Hematopoietic multipotent progenitor cell treated with erythropoietin and hydrocortisone succinate and interleukin-3 and kit ligand, for 8 days (in vitro differentiated cells): ENCODE data around the gene RNU6-9.
"Not testable (repeated sequence)": the region's sequence is repeated elsewhere in the genome, so short reads cannot be mapped to it uniquely, and the experiment has no call there.

Source experiments
- DNase-seq: peaks from one replicate; pipeline ENCODE4 v3.0.0-alpha.2; 2015

The RNU6-9 gene

DNA sequence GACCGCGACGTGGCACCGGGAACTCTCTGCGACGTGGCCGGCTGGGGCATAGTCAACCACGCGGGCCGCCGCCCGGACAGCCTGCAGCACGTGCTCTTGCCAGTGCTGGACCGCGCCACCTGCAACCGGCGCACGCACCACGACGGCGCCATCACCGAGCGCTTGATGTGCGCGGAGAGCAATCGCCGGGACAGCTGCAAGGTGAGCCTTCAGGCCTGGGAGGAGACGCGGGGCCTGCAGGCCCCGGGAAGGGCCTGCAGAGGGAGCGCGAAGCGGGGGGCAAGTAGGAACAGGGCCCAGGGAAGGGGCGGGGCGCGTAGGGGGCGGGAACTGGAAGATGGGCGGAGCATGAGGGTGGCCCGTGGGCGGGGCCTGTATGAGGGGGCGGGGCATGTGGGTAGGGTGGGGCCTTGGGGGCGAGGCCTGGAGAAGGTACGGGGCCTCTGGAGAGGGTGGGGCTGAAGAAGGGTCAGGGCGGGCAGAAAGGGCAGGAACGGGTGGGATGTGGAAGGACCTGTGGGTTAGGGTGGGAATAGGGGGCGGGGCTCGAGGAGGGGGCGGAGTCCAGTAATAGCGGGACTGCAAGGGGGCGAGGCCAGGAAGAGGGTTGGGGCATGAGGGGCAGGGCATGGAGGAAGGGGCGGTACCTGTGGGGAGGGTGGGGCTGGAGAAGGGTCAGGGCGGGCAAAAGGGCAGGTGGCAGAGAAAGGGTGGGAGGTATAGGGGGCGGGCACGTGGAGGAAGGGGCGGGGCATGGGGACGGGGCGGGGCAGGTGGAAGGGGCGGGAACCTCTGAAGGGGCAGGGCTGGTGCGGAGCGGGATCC lies 31.3 kb upstream of the RNU6-9 start:
- peak; percentile 84 for DNase-seq

DNA sequence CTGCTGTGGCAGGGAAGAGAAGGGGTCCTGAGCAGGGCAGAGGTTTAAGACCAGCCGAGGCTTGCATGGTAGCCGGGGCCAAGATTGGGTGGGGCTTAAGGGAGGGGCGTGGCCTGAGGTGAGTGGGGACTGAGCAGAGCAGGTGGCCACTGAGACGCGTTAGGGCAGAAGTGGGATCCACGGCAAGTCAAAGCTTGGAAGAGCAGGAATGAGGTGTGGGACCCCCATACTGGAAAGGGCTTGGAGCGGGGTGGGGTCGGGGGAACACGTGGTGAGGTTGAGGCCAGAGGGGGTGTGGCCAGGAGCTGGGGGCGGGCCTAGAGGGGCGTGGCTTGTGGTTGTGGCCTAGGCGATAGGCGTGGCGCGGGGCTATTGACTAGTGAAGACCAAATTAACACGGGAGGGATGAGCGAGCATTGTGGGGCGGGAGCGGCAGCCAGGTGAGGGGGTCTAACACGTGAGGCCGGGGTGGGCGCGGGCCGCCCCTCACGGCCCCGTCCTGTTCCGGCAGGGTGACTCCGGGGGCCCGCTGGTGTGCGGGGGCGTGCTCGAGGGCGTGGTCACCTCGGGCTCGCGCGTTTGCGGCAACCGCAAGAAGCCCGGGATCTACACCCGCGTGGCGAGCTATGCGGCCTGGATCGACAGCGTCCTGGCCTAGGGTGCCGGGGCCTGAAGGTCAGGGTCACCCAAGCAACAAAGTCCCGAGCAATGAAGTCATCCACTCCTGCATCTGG lies 30.5 kb upstream of the RNU6-9 start:
- peak; percentile 83 for DNase-seq

- no peak for DNase-seq
These were observed 30.0 kb upstream of the RNU6-9 start for GRCh38 chr19:863315-863620.

- DNase-seq: no peak
These were observed 26.4 kb upstream of the RNU6-9 start for GRCh38 chr19:866769-867300.

DNA sequence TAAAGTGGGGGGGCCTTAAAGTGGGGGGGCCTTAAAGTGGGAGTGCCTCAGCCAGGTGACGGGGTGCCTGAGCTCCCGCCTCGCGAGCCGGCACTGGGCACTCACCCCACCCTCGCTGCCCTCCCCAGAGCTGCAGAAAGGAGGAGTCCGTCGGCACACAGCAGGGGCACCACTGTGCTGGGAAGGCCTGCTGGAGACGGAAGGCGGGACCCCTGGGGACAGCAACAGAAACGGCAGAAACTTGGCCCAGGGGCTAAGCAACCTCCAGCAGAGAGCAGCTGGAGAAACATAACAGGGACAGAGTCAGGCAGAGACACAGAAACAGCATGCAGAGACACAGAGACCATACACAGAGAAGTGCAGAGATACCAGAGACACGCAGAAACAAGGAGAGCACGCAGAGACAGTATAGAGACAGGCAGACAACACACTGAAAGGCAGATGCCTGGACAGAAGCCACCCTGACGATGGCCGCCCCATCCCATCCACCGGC lies 25.9 kb upstream of the RNU6-9 start:
- DNase-seq: no peak

GRCh38 chr19:867855-868457 lies 25.3 kb upstream of the RNU6-9 start:
- DNase-seq: no peak

DNA sequence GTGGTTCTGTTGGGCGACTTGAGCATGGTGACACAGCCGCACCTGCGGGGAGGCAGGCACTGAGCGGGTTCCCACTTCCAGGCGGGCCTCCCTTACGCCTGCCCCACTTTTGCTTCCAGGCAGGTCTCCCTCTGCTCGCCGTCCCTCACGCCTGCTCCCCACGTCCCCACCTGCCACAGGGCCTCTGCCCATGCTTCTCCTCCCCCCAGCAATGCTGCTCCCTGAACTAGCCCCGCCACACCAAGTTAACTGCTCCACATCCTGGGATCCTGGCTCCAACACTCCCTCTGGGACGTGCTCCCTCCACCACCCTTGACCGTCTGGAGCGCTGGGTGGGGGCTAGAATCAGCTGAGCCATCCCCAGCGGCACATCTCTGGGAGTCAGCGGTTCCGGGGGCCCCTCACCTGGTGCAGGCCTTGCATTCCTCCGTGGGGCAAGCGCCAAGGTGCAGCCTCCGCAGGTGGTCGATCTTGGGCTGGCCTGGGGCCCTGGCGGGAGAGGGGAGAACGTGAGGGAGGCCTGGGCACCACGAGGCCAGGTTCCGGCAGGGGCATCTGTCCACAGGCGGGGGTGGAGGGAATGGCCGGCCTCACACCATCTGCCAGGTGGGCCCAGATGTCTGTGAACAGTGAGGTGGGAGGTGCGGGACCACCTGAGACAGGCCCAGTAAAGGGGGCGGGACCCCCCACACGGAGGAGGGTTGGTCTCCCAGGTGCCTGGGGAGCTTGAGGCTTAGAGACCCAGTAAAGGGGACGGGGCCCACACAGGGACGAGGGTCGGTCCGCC lies 24.6 kb upstream of the RNU6-9 start:
- no peak for DNase-seq

GRCh38 chr19:869245-870177 lies 23.8 kb upstream of the RNU6-9 start:
- DNase-seq: no peak

DNA sequence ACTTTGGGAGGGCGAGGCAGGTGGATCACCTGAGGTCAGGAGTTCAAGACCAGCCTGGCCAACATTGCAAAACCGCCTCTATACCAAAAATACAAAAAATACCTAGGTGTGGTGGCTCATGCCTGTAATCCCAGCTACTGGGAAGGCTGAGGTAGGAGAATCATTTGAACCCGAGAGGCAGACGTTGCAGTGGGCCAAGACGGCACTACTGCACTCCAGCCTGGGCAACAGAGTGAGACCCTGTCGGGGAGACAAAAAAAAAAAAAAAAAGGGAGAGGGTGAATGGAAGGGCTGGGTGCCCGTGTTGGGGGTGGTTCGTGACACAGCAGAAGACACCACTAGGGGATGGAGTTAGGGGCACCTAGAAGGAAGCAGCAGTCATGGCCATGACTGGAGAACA lies 23.0 kb upstream of the RNU6-9 start:
- no peak for DNase-seq

GRCh38 chr19:870963-871401 lies 22.3 kb upstream of the RNU6-9 start:
- no peak for DNase-seq

DNA sequence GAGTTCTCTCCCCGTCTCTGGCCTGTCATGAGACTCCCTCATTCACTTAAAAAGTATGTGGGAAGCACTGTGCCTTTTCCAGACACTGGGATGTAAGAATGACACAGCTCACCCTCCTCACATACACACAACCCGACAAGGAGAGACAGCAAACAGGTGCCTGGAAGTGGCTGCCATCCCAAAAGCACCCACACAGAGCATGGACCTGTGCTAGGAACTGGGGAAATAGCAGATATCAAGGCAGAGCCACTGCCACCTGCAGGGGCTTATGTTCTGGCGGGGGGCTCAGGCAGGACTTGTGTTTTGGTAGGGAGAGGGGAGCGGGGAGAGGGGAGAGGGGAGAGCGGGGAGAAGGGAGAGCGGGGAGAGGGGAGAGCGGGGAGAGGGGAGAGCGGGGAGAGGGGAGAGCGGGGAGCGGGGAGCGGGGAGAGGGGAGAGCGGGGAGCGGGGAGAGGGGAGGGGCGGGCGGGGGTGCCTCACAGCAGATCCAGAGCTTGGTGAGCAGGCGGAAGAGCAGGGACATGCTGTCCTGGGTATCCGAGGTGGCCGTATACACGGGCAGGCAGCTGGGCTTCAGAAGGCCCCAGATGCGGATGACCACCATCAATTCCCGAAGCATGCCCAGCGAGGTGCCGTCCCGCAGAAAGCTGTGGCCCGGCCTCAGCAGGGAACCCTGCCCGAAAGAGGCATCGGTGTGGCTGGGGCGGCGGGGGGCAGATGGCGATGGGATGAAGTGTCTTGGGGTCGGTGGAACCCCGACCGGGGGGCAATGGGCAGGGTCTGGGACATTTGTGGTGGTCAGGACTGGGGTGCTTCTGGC lies 21.6 kb upstream of the RNU6-9 start:
- no peak for DNase-seq

- DNase-seq: peak; percentile 91
These were observed 20.9 kb upstream of the RNU6-9 start for GRCh38 chr19:872266-872951.

- DNase-seq: peak; percentile 67
These were observed 20.2 kb upstream of the RNU6-9 start for GRCh38 chr19:873084-873483.

DNA sequence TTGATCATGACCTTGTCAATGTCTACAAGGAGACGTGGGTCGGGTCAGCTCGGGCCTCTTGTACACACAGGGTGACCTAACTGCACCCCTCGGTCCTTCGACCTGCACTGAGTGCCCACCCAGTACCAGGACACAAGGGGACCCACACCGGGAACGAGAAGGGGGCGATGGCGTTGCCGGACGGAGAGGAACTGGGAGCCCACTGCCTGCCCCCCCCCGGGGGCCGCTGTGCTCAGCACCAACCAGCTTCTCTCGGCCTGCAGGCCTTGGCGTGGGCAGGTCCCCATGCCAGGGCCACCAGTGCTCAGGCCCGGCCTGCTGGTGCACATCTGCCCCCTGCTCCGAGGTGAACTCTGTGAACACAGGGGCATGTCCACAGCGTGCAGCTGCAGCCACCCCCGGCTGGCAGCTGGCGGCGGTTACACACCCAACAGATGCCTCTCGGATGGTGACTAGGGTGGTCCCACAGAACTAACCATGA lies 19.7 kb upstream of the RNU6-9 start:
- DNase-seq: no peak

DNA sequence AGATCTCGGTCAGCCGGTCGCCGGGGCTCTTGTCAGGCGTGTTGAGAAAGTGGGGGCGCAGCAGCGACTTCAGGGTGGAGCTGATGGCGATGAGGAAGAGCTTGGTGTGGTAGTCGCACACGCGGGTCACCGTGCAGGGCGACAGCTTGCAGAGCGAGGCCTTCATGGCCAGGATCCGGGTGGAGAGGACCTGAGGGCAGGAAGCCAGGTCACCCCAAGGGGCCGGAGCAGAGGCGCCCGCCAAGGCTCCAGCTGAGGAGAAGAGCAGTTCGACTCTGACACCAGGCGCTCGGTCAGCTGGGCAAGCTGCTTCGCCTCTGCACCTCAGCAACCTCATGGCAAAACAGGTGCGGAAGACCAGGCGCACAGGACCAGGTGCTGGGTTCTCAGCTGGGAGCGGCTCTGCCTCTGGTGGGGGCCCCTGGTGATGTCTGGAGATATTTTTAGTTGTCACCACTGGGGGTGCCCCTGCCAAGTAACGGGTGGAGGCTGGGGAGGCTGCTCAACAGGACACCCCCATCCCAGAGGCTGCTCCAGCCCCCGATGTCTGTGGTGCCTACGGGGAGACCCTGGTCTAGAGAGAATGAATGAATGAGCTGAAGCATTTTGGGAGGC lies 17.9 kb upstream of the RNU6-9 start:
- no peak for DNase-seq

- no peak for DNase-seq
These were observed 17.2 kb upstream of the RNU6-9 start for GRCh38 chr19:876089-876488.

DNA sequence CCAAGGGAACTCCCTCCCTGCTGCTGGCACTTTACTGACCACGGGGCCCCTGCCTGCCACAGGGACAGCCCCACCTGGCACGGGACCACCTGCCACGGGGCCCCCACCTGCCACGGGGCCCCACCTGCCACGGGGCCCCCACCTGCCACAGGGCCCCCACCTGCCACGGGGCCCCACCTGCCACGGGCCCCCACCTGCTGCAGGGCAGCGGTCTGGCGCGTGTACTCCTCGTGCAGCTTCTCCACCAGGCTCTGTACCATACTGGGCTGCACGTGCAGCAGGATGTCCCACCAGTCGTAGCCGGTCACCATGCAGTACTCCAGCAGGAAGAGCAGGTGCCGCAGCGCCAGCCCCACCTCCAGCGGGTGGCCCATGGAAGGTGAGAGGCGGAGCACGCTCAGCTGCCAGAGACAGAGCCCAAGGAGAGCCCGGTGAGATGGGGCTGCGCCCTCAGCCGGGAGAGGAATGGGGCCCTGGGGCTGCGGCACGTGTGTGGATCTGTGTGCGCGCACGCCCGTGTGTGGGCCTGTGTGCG lies 16.4 kb upstream of the RNU6-9 start:
- no peak for DNase-seq

DNA sequence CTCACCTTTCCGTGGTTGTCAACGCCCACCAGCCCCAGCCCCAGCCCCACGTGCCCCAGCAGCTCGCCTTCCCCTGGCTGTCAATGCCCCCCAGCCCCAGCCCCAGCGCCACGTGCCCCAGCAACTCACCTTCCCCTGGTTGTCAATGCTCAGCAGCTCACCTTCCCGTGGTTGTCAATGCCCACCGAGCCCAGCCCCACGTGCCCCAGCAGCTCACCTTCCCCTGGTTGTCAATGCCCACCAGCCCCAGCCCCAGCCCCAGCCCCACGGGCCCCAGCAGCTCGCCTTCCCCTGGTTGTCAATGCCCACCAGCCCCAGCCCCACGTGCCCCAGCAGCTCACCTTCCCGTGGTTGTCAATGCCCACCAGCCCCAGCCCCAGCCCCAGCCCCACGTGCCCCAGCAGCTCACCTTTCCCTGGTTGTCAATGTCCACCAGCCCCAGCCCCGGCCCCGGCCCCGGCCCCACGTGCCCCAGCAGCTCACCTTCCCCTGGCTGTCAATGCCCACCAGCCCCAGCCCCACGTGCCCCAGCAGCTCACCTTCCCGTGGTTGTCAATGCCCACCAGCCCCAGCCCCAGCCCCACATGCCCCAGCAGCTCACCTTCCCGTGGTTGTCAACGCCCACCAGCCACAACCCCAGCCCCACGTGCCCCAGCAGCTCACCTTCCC lies 15.2 kb upstream of the RNU6-9 start:
- not testable (repeated sequence) for DNase-seq
